Measurements from ENCODE around the gene XBP1. TPM values are rescaled to one million over a fixed set of nuclear protein-coding genes. Genes with fewer than 3 reads are reported as not detected.

Gene XBP1
- total and polyA plus RNA-seq, 2 donors (not counting 1 experiment from before 2014, with no cell fraction given): 16.8 to 69.8 TPM

DNA sequence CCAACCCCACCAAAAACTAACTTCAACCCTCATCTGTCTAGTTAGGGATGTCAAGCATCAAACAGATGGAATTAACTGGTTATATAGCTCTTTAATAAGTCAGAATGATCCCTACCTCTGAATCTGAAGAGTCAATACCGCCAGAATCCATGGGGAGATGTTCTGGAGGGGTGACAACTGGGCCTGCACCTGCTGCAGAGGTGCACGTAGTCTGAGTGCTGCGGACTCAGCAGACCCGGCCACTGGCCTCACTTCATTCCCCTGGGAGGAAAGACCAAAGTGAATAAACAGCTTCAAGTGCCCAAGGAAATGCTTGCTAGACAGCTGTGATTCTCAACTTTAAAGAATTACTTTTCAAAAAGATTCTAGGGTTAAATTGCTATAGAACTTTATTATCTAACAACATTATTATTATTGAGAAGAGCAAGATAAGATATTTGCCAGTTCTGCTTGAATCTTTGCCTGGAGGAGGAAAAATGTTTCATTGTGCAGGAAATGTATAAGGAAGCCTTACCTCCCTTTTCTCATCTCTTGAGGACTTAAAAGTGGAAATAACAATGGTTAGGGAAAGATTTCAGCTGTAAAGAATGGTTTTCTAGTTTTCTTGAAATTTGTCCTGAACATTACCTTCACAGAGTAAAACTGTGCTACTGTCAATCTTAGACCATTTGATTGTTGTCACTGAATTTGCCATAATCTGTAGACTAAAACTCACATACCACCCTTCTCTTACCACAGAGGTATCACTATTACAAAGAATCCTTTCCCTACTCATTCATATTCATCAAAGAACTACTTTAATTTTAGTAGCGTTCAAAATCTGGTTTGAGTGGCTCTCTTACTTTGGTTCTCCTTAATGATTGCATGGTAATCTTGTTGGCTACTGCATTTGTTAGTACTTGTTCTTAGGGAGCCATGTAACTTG is 4.2 kb downstream of the XBP1 start:
- no peaks in the 10 kb centered on the region for H3K27me3 Mint-ChIP-seq
- Histone ChIP-seq H3K9ac (ENCODE audit: low read length) (no peak overlapping the region), H3K27ac (ENCODE audit: low read length in 2 of 2) (no peak overlapping the region), H3K4me3 (ENCODE audit: control extremely low read depth in 1 of 5, extremely low read depth in 1 of 5, insufficient read depth in 1 of 5, low read depth in 2 of 5, low read length in 4 of 5) (no peak overlapping the region), H2AFZ (ENCODE audit: insufficient read depth, low read depth, low read length, poor library complexity, severe bottlenecking) (no peak overlapping the region), H3K36me3 (replicated peaks in 1 of 2; ENCODE audit: control extremely low read depth in 1 of 2, control insufficient read depth in 1 of 2, extremely low read depth in 1 of 2, insufficient read depth in 2 of 2, low read length in 1 of 2) (peaks cover 10 to 33% of the 10 kb centered on the region in 2 experiments), H4K20me1 (ENCODE audit: control insufficient read depth, insufficient read depth, low read length, poor library complexity, severe bottlenecking) (no peaks in the 10 kb centered on the region), H3K9me3 (ENCODE audit: control extremely low read depth in 1 of 3, control insufficient read depth in 2 of 3, insufficient read depth in 1 of 3, low read length in 2 of 3) (no peaks in the 10 kb centered on the region), H3K27me3 (replicated peaks in 1 of 4; ENCODE audit: control extremely low read depth in 1 of 4, control insufficient read depth in 3 of 4, insufficient read depth in 4 of 4, low read length in 3 of 4) (no peaks in the 10 kb centered on the region), H3K4me1 (ENCODE audit: control insufficient read depth in 2 of 2, insufficient read depth in 2 of 2, low read length in 2 of 2) (peaks cover 28 to 43% of the 10 kb centered on the region in 2 donors), H3K79me2 (ENCODE audit: control insufficient read depth, insufficient read depth, low read length) (peaks cover 29% of the 10 kb centered on the region), H3K4me2 (replicated peaks; ENCODE audit: low read depth, low read length, poor library complexity, severe bottlenecking) (no peak overlapping the region)
- WGBS (ENCODE audit: insufficient coverage): 17% methylated on average over 3 of the region's 5 CpGs
- ATAC-seq (ENCODE audit: low read depth): no peak
- no peak for DNase-seq
- TF ChIP-seq EZH2 (IDR thresholded peaks at IDR 0.05; ENCODE audit: borderline replicate concordance, insufficient read depth, low read depth, low read length, poor library complexity, severe bottlenecking): no peak
- TF ChIP-seq, protein P1, sequence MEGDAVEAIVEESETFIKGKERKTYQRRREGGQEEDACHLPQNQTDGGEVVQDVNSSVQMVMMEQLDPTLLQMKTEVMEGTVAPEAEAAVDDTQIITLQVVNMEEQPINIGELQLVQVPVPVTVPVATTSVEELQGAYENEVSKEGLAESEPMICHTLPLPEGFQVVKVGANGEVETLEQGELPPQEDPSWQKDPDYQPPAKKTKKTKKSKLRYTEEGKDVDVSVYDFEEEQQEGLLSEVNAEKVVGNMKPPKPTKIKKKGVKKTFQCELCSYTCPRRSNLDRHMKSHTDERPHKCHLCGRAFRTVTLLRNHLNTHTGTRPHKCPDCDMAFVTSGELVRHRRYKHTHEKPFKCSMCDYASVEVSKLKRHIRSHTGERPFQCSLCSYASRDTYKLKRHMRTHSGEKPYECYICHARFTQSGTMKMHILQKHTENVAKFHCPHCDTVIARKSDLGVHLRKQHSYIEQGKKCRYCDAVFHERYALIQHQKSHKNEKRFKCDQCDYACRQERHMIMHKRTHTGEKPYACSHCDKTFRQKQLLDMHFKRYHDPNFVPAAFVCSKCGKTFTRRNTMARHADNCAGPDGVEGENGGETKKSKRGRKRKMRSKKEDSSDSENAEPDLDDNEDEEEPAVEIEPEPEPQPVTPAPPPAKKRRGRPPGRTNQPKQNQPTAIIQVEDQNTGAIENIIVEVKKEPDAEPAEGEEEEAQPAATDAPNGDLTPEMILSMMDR (IDR thresholded peaks at IDR 0.05): no peak
- H3K4me3 Mint-ChIP-seq: no peak overlapping the region
- intact Hi-C loops (cut with micrococcal nuclease): no loop called here
- CTCF ChIA-PET: interaction anchor here (1.2 to 1.8 kb wide), 2 partner anchors 22 to 33 kb away, joined by 3 to 6 read pairs; no protein-coding TSS in a partner anchor
- peaks cover 59% of the 10 kb centered on the region for H3K4me1 Mint-ChIP-seq
- H3K9me3 Mint-ChIP-seq (ENCODE audit: insufficient read depth): no peaks in the 10 kb centered on the region
- peak overlapping the region; percentile 56 for H3K27ac Mint-ChIP-seq
- POLR2A ChIA-PET: no interaction called here

Measured in B cell (primary cell).